IMR-90 (cell line): ENCODE measurements around the gene RAD51B.

Experiments
- BHLHE40 ChIP-seq: fragments of 150-350 bp; IDR thresholded peaks from 2 replicates; pipeline ENCODE4 v1.6.1; 2016; ENCODE audit warnings: mild to moderate bottlenecking, low read depth, low read length
- CEBPB ChIP-seq: IDR thresholded peaks from 2 replicates; pipeline ENCODE4 v1.6.1; 2012; ENCODE audit warnings: low read depth, low read length, improper control_type of control experiment
- FOS ChIP-seq: fragments of 150-350 bp; IDR thresholded peaks from 2 replicates; pipeline ENCODE4 v1.6.1; 2016; ENCODE audit warnings: low read depth, low read length
- MAFK ChIP-seq: IDR thresholded peaks from 2 replicates; pipeline ENCODE4 v1.6.1; 2012; ENCODE audit warnings: low read depth, low read length, improper control_type of control experiment
- MAZ ChIP-seq: IDR thresholded peaks from 2 replicates; pipeline ENCODE4 v1.6.1; 2012; ENCODE audit warnings: low read depth, mild to moderate bottlenecking, low read length, improper control_type of control experiment, moderate library complexity, borderline replicate concordance
- MXI1 ChIP-seq: IDR thresholded peaks from 2 replicates; pipeline ENCODE4 v1.6.1; 2012; ENCODE audit warnings: low read depth, mild to moderate bottlenecking, low read length, moderate library complexity, borderline replicate concordance
- POLR2A ChIP-seq: IDR thresholded peaks from 2 replicates; pipeline ENCODE4 v1.6.1; 2012; ENCODE audit warnings: mild to moderate bottlenecking, low read depth, low read length
- RAD21 ChIP-seq: IDR thresholded peaks from 2 replicates; pipeline ENCODE4 v1.6.1; 2012; ENCODE audit warnings: low read length, improper control_type of control experiment
- RCOR1 ChIP-seq: IDR thresholded peaks from 2 replicates; pipeline ENCODE4 v1.6.1; 2012; ENCODE audit warnings: mild to moderate bottlenecking, low read length, improper control_type of control experiment; ENCODE audit not compliant: insufficient replicate concordance
- RFX5 ChIP-seq: IDR thresholded peaks from 2 replicates; pipeline ENCODE4 v1.8.0; 2012; ENCODE audit warnings: low read depth, mild to moderate bottlenecking, low read length, moderate library complexity
- SMC3 ChIP-seq: fragments of 150-350 bp; IDR thresholded peaks from 2 replicates; pipeline ENCODE4 v1.6.1; 2016; ENCODE audit warnings: low read depth, mild to moderate bottlenecking, antibody characterized with exemption, low read length, moderate library complexity
- TF ChIP-seq, protein P1 (sequence below): fragments of 150-350 bp; IDR thresholded peaks from 2 replicates; pipeline ENCODE4 v1.6.1; 2017; ENCODE audit warnings: mild to moderate bottlenecking, antibody characterized with exemption, low read length, low read depth
- TF ChIP-seq, protein P2 (sequence below): conservative IDR thresholded peaks from 2 replicates; pipeline ENCODE4 v1.5.1; 2012; ENCODE audit warnings: mild to moderate bottlenecking, low read depth, low read length, improper control_type of control experiment
- TF ChIP-seq, protein P3 (sequence below): fragments of 150-350 bp; IDR thresholded peaks from 2 replicates; pipeline ENCODE4 v1.6.1; 2016; ENCODE audit warnings: low read depth, mild to moderate bottlenecking, low read length, moderate library complexity, borderline replicate concordance

DNA sequence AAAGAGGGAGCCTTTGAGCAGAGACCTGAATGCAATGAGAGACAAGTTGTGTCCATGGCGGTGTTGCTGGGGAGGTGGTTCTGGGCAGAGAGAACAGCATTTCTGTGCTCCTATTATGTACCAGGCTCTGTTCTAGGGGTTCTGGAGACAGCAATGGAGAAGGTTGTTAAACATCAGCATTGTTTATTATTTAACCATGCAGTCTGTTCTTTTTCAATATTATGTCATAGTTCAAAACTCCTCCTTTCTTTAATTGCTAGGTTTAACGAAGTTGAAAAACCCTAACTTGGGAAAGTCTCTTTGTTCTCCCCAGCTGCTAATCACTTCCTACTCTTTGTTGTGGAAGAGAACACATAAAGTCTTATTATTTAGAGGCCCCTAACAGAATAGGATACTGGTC is 279.3 kb downstream of the RAD51B start:
- TF ChIP-seq, protein P1, sequence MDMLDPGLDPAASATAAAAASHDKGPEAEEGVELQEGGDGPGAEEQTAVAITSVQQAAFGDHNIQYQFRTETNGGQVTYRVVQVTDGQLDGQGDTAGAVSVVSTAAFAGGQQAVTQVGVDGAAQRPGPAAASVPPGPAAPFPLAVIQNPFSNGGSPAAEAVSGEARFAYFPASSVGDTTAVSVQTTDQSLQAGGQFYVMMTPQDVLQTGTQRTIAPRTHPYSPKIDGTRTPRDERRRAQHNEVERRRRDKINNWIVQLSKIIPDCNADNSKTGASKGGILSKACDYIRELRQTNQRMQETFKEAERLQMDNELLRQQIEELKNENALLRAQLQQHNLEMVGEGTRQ, result no peak
- TF ChIP-seq, protein P2, sequence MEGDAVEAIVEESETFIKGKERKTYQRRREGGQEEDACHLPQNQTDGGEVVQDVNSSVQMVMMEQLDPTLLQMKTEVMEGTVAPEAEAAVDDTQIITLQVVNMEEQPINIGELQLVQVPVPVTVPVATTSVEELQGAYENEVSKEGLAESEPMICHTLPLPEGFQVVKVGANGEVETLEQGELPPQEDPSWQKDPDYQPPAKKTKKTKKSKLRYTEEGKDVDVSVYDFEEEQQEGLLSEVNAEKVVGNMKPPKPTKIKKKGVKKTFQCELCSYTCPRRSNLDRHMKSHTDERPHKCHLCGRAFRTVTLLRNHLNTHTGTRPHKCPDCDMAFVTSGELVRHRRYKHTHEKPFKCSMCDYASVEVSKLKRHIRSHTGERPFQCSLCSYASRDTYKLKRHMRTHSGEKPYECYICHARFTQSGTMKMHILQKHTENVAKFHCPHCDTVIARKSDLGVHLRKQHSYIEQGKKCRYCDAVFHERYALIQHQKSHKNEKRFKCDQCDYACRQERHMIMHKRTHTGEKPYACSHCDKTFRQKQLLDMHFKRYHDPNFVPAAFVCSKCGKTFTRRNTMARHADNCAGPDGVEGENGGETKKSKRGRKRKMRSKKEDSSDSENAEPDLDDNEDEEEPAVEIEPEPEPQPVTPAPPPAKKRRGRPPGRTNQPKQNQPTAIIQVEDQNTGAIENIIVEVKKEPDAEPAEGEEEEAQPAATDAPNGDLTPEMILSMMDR, result no peak
- TF ChIP-seq POLR2A (no peak), BHLHE40 (no peak), MAZ (no peak), CEBPB (no peak), RFX5 (no peak), RCOR1 (no peak), FOS (no peak), MXI1 (no peak), MAFK (no peak), RAD21 (no peak), SMC3 (no peak)
- TF ChIP-seq, protein P3, sequence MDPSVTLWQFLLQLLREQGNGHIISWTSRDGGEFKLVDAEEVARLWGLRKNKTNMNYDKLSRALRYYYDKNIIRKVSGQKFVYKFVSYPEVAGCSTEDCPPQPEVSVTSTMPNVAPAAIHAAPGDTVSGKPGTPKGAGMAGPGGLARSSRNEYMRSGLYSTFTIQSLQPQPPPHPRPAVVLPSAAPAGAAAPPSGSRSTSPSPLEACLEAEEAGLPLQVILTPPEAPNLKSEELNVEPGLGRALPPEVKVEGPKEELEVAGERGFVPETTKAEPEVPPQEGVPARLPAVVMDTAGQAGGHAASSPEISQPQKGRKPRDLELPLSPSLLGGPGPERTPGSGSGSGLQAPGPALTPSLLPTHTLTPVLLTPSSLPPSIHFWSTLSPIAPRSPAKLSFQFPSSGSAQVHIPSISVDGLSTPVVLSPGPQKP, result no peak
